OCI-LY7 (cell line): ENCODE measurements around the gene ADCY5.

Experiments
- EZH2phosphoT487 ChIP-seq: fragments of 200-600 bp; sonication (generic); IDR thresholded peaks from 2 replicates; pipeline ENCODE4 v1.6.1; 2018; ENCODE audit warnings: low read depth, borderline replicate concordance, mild to moderate bottlenecking, mixed run types, antibody characterized with exemption, low read length, moderate library complexity, mixed read lengths
- TF ChIP-seq, protein P1 (sequence below): fragments of 200-600 bp; sonication (generic); conservative IDR thresholded peaks from 2 replicates; pipeline ENCODE4 v1.5.1; 2014; ENCODE audit warnings: mild to moderate bottlenecking, antibody characterized with exemption, low read length, moderate library complexity, mixed read lengths

DNA sequence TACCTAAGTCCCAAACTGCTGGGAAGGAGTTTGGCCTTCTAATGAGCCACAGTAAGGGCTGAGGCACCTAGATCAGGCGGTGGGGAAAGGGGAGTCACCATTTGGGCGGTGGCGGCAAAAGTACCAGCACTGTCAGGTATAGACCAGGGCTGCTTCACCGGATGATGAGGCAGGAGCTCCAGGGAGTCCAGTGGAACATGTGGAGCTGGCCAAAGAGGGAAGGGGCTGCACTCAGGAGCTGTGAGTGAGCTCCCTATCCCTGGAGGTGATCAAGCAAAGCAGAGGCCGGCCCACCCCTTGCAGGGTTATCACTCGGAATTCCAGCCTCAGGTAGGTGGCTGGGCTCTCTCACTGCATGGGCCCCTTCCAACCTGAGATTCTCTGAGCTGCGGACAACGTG, 138.7 kb downstream of the ADCY5 start:
- TF ChIP-seq, protein P1, sequence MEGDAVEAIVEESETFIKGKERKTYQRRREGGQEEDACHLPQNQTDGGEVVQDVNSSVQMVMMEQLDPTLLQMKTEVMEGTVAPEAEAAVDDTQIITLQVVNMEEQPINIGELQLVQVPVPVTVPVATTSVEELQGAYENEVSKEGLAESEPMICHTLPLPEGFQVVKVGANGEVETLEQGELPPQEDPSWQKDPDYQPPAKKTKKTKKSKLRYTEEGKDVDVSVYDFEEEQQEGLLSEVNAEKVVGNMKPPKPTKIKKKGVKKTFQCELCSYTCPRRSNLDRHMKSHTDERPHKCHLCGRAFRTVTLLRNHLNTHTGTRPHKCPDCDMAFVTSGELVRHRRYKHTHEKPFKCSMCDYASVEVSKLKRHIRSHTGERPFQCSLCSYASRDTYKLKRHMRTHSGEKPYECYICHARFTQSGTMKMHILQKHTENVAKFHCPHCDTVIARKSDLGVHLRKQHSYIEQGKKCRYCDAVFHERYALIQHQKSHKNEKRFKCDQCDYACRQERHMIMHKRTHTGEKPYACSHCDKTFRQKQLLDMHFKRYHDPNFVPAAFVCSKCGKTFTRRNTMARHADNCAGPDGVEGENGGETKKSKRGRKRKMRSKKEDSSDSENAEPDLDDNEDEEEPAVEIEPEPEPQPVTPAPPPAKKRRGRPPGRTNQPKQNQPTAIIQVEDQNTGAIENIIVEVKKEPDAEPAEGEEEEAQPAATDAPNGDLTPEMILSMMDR, result no peak
- no peak for TF ChIP-seq EZH2phosphoT487
